HG03342 (cell line): ENCODE results near the gene IFT27.

Experiments used
- ATAC-seq: cut with Tn5 transposase; IDR thresholded peaks from one replicate; pipeline ENCODE4 v1.9.1; 2021; ENCODE audit warnings: mild to moderate bottlenecking, moderate library complexity; ENCODE audit not compliant: unreplicated experiment

The IFT27 gene

DNA sequence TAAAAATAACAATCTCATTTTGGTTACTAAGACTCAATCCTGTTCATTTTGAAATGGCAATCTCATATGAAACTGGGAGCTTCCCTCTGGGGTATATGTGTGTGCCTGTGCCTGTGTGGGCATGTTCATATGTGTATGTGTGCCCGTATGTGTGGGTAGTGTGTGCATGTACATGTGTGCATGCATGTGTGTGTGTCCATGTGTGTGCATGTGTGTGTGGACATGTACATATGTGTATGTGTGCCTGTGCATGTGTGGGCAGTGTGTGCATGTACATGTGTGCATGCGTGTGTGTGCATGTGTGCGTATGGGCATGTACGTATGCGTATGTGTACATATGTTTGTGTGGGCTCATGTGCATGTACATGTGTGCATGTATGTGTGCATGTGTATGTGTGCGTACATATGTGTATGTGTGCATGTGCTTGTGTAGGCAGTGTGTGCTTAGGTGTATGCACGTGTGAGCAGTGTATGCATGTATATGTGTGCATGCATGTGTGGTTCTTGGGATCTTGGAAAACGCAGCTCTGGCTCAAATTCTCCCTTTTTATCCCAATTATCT lies 47.9 kb downstream of the IFT27 start:
- no peak for ATAC-seq

DNA sequence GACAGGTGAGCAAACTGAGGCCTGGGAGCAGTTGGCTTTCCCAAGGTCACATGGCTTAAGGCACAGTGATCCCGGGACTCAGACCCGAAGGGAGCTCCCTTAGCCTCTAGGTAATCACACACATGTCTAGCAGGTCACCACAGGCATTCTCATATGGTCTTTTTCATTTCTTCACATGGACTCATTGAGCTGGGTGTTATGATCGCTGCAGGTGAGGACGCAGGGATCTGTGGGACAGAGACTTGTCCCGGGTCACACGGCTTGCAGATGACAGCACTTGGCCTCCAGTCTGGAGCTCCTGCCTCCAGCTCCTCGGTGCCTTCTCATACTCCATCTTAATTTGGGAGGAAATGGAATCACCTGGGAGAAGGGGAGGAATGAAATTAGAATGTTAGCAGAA lies 48.8 kb downstream of the IFT27 start:
- ATAC-seq: no peak

DNA sequence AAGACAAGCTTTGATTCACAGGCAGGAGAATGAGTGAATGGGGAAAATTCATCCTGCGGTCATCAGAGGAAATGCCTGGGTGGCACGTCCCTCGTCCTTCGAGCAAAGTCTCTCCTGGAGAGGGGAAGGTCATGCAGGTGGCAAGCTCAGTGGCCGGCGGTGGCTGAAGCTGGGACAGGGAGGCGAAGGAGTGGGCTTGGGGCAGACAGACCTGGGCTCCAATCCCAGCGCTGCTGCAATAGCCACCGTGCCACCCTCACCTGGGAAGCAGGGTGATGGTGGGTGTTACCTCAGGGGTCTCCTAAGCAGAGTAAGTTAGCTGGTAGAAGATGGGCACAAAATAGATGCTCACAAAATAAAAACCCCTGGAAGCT lies 49.9 kb downstream of the IFT27 start:
- no peak for ATAC-seq

DNA sequence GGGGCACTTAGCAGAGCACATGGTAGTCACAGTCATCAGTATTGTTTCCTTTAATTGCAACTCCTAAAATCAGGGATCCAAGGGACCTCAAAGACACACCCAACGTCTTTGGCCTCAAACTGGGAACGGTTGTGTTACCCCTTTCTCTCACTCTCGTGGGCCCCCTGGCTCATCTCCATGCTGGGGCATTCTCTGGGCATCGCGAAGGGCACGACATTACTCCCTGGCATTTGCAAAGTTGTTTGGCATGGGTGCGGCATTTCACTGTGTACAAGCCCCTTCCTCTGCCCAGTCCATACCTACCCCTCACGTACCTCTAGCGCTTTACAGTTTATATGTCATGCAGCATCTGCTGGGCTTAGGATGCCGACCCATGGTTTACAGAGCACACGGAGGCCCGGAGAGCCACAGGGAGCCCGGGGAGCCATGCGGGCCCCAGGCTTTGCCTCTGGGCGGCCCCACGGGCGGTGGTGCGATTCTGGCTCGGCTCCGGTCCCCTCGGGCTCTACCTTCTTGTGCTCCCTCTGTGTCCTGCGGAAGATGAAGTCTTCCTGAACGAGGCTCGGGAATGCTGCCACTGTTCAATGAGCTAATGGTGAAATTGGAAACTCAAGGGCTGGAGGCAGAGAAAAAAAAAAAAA lies 50.4 kb downstream of the IFT27 start:
- ATAC-seq: no peak

DNA sequence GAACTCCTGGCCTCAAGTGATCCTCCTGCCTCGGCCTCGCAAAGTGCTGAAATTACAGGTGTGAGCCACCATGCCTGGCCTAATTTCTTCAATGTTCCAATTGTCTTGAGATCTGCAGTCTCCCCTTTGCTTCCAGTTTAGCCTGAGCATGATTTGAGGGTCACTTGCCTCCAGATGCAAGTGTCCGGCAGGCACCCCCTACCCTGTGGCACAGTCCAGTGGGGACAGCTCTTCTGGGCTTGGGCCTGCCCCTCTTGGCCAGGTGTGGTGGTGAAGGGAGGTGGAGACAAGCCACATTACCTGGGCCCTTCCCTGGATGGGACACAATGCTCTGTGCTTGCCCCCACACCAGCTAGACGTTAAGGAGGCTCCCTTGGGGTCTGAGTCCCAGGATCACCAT lies 51.1 kb downstream of the IFT27 start:
- ATAC-seq: no peak

DNA sequence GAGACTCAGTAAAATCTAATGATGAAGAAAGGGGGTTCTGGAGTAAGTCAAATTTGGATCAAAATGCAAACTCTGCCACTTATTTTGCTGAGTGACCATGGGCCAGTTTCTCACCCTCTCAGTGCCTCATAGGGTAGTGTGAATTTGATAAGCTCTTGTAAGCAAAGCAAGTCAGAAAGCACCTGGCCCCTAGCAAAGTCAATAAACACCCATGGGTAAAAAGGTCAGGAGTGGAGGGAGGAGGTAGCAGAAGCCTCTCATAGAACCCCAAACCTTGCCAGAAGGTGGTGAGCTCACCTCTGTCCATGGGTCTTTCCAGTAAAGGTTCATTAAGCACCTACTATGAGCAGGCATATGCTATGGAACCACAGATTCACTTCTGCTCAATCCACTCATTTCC lies 53.9 kb downstream of the IFT27 start:
- ATAC-seq: no peak

DNA sequence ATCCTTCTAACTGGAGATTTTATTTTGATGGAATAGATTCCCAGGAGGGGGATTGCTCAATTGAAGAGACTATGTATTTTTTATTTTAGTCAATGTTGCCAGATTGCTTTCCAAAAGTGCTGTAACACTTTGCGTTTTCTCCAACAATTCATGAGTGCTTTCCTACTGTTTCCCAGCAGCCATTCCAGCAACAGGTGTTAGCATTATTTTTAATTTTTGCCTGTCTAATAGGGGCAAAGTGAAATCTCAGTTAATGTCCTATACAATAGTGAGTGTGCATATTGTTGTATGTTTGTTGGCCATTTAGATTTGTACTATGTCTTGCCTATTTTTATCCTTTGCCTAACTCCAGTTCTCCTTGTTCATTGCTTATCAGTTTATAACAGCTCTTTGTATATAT lies 60.3 kb downstream of the IFT27 start:
- ATAC-seq: no peak

DNA sequence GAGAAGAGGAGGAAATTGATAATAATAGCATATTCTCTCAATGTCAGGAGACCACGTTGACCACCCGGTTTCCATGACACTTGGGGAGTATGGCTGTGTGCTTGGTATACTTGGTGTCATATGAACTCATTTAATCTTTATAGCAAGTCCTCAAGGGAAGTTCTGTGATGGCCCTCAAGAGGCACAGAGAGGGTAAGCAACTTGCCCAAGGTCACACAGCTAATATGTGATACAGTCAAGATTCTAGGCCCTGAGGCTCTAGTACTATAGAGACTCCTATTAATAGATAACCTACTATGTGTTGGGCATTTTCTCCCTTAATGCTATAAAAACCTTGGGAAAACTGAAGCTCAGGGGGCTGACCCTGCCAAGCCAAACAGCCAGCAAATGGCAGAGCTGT lies 61.8 kb downstream of the IFT27 start:
- no peak for ATAC-seq

DNA sequence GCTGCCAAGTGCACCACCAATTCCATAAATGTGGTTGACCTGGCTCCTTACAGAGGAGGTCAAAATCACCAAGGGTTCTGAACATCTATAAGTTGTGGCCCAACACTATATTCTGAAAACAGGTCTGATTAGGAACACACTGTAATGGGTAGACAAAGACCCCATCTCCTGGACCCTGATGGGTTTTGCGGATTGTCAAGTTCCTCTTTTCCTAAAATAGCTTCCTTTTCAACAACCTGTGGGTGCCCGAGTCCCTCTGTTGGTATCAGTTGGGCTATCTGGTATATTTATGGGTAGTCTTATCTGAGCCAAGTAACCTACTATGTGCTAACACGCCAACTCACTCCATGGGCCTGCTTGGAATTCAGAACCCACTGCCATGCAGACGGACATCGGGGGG lies 62.5 kb downstream of the IFT27 start:
- ATAC-seq: no peak
